HCT116 (cell line): ENCODE measurements around the gene FOXN3. TPM values are rescaled to one million over a fixed set of nuclear protein-coding genes. Genes with fewer than 3 reads are reported as not detected.

Experiments
- ATAC-seq: fragments of 200-7000 bp; cut with Tn5 transposase; 2 replicates; pipeline ENCODE4 v1.9.1; 2020; ENCODE audit warnings: mild to moderate bottlenecking, moderate library complexity
- BruUV-seq: library from RNA; stranded (reverse); fragments of 400-500 nt; replicated peaks from 2 replicates; lab custom pipeline; 2021; lab: Mats Ljungman, UMichigan
- CTCF ChIA-PET: fragments of 300-600 bp; sonication (Branson Sonifier 250); formaldehyde crosslinking; loops from one replicate; lab custom pipeline; 2021; ENCODE audit warnings: antibody characterized with exemption; lab: Charles Lee
- POLR2A ChIA-PET: fragments of 300-600, 350-600 bp; sonication (Branson Sonifier 250); formaldehyde crosslinking; loops from one replicate; lab custom pipeline; 2021; ENCODE audit warnings: antibody characterized with exemption; lab: Charles Lee
- RAD21 ChIA-PET, 2 experiments: fragments of 300-600 bp; sonication (Branson Sonifier 250); formaldehyde crosslinking; loops; one replicate each; lab custom pipeline; 2023; ENCODE audit warnings: low total read pairs in 2 of 2; ENCODE audit not compliant: uncharacterized antibody in 2 of 2, unreplicated experiment in 2 of 2, low non-redundant PET in 1 of 2; lab: Charles Lee
- DNase-seq: peaks from one replicate; pipeline ENCODE4 v3.0.0-alpha.2; 2010; ENCODE audit warnings: low read depth, low spot score
- H2AFZ ChIP-seq: fragments of 200-600 bp; shearing (Covaris generic), sonication (generic); 2 replicates; pipeline ENCODE4 v1.6.1; 2017; ENCODE audit warnings: low read depth, mixed run types, mixed read lengths, antibody characterized with exemption, low read length; ENCODE audit not compliant: poor library complexity, severe bottlenecking
- H3K27ac ChIP-seq: 2 replicates; pipeline ENCODE4 v1.5.1; 2012; ENCODE audit warnings: low read depth, low read length
- H3K27me3 ChIP-seq: fragments of 200-600 bp; sonication (generic); 2 replicates; pipeline ENCODE4 v1.6.1; 2016; ENCODE audit warnings: mixed run types, low read length, mixed read lengths; ENCODE audit not compliant: insufficient read depth
- H3K36me3 ChIP-seq, 2 experiments: fragments of 200-500 bp in 1 of 2; fragments of 200-600 bp in 1 of 2; sonication (Bioruptor generic) in 1 of 2; sonication (generic) in 1 of 2; 2 replicates each; pipeline versions ENCODE4 v1.5.1 to v1.6.1; 2014 to 2016; ENCODE audit warnings: low read length in 2 of 2, inconsistent platforms in 1 of 2, mixed read lengths in 1 of 2, mixed run types in 1 of 2; ENCODE audit not compliant: insufficient read depth in 2 of 2, control insufficient read depth in 1 of 2
- H3K4me1 ChIP-seq, 2 experiments: fragments of 200-600 bp in 1 of 2; sonication (generic) in 1 of 2; 2 replicates each; pipeline versions ENCODE4 v1.5.1 to v1.6.1; 2012 to 2017; ENCODE audit warnings: low read length in 2 of 2, inconsistent platforms in 1 of 2, mild to moderate bottlenecking in 1 of 2, mixed read lengths in 1 of 2, mixed run types in 1 of 2, moderate library complexity in 1 of 2; ENCODE audit not compliant: insufficient read depth in 2 of 2, control insufficient read depth in 1 of 2
- H3K4me2 ChIP-seq: fragments of 200-600 bp; sonication (generic); 2 replicates; pipeline ENCODE4 v1.6.1; 2017; ENCODE audit warnings: mixed run types, low read length, mixed read lengths
- H3K4me3 ChIP-seq, 2 experiments: fragments of 200-600 bp in 1 of 2; sonication (generic) in 1 of 2; replicated peaks in 1 of 2; 2 replicates each; pipeline ENCODE4 v1.5.1; 2011 to 2016; ENCODE audit warnings: low read length in 2 of 2, control low read depth in 1 of 2, low read depth in 1 of 2, mild to moderate bottlenecking in 1 of 2, mixed read lengths in 1 of 2, mixed run types in 1 of 2
- H3K79me2 ChIP-seq: fragments of 200-600 bp; sonication (generic); 2 replicates; pipeline ENCODE4 v1.6.1; 2017; ENCODE audit warnings: mild to moderate bottlenecking, mixed run types, low read length, moderate library complexity, mixed read lengths; ENCODE audit not compliant: insufficient read depth
- H3K9ac ChIP-seq: fragments of 200-600 bp; sonication (generic); 2 replicates; pipeline ENCODE4 v1.6.1; 2016; ENCODE audit warnings: low read length, mixed read lengths
- H3K9me2 ChIP-seq: fragments of 200-600 bp; sonication (generic), shearing (Covaris generic); 2 replicates; pipeline ENCODE4 v1.6.1; 2017; ENCODE audit warnings: mixed run types, mild to moderate bottlenecking, moderate library complexity; ENCODE audit not compliant: insufficient read depth
- H3K9me3 ChIP-seq, 2 experiments: fragments of 200-500 bp in 1 of 2; fragments of 200-600 bp in 1 of 2; sonication (Bioruptor generic) in 1 of 2; sonication (generic) in 1 of 2; 2 replicates each; pipeline ENCODE4 v1.6.1; 2014 to 2017; ENCODE audit warnings: low read length in 2 of 2, mixed read lengths in 2 of 2, inconsistent platforms in 1 of 2, low read depth in 1 of 2, mild to moderate bottlenecking in 1 of 2, mixed run types in 1 of 2, moderate library complexity in 1 of 2; ENCODE audit not compliant: control insufficient read depth in 1 of 2, insufficient read depth in 1 of 2
- H4K20me1 ChIP-seq: fragments of 200-600 bp; sonication (generic), shearing (Covaris generic); 2 replicates; pipeline ENCODE4 v1.6.1; 2017; ENCODE audit warnings: mixed run types, mild to moderate bottlenecking, moderate library complexity; ENCODE audit not compliant: insufficient read depth
- ATF3 ChIP-seq: IDR thresholded peaks from 2 replicates; pipeline ENCODE4 v1.6.1; 2012
- CEBPB ChIP-seq: IDR thresholded peaks from 2 replicates; pipeline ENCODE4 v1.6.1; 2012; ENCODE audit warnings: low read depth
- CTCF ChIP-seq, 3 experiments: fragments of 200-600 bp in 1 of 3; sonication (generic) in 1 of 3; IDR thresholded peaks in 2 of 3; conservative IDR thresholded peaks in 1 of 3; 2 replicates each; pipeline ENCODE4 v1.5.1; 2012 to 2017; ENCODE audit warnings: low read depth in 2 of 3, low read length in 2 of 3, antibody characterized with exemption in 1 of 3, borderline replicate concordance in 1 of 3, control low read depth in 1 of 3, mild to moderate bottlenecking in 1 of 3, mixed read lengths in 1 of 3, mixed run types in 1 of 3, moderate library complexity in 1 of 3; ENCODE audit not compliant: insufficient read depth in 1 of 3
- EGR1 ChIP-seq: IDR thresholded peaks from 2 replicates; pipeline ENCODE4 v1.6.1; 2012; ENCODE audit warnings: low read depth
- EZH2 ChIP-seq: fragments of 200-600 bp; sonication (generic); IDR thresholded peaks from 2 replicates; pipeline ENCODE4 v1.6.1; 2017; ENCODE audit warnings: antibody characterized with exemption, mixed run types
- JUND ChIP-seq: IDR thresholded peaks from 2 replicates; pipeline ENCODE4 v1.6.1; 2012
- MAX ChIP-seq: IDR thresholded peaks from 2 replicates; pipeline ENCODE4 v1.6.1; 2012
- POLR2AphosphoS5 ChIP-seq: IDR thresholded peaks from 2 replicates; pipeline ENCODE4 v1.6.1; 2011; ENCODE audit warnings: mild to moderate bottlenecking, low read depth, low read length, moderate library complexity
- RAD21 ChIP-seq: IDR thresholded peaks from 2 replicates; pipeline ENCODE4 v1.6.1; 2012; ENCODE audit warnings: low read depth, mild to moderate bottlenecking
- REST ChIP-seq: IDR thresholded peaks from 2 replicates; pipeline ENCODE4 v1.6.1; 2012; ENCODE audit warnings: low read depth
- SIN3A ChIP-seq: IDR thresholded peaks from 2 replicates; pipeline ENCODE4 v1.6.1; 2012; ENCODE audit warnings: low read depth
- SP1 ChIP-seq: IDR thresholded peaks from 2 replicates; pipeline ENCODE4 v1.6.1; 2012; ENCODE audit warnings: low read depth
- SRF ChIP-seq: IDR thresholded peaks from 2 replicates; pipeline ENCODE4 v1.6.1; 2012; ENCODE audit warnings: low read depth
- TCF7L2 ChIP-seq: IDR thresholded peaks from 2 replicates; pipeline ENCODE4 v1.7.0; 2011; ENCODE audit warnings: borderline replicate concordance, inconsistent platforms; ENCODE audit not compliant: insufficient read depth, insufficient read length; ENCODE audit errors: extremely low read depth
- YY1 ChIP-seq: IDR thresholded peaks from 2 replicates; pipeline ENCODE4 v1.6.1; 2011; ENCODE audit warnings: low read length, low read depth, moderate library complexity, mild to moderate bottlenecking; ENCODE audit not compliant: insufficient replicate concordance; ENCODE audit errors: extremely low read depth
- ZNF274 ChIP-seq: fragments of 200-500 bp; sonication (Bioruptor generic); IDR thresholded peaks from 2 replicates; pipeline ENCODE4 v1.6.1; 2014; ENCODE audit warnings: mild to moderate bottlenecking, low read depth, low read length, inconsistent platforms
- intact Hi-C: fragments of 100-400 bp; cut with micrococcal nuclease; formaldehyde crosslinking; loops from 2 replicates; pipeline ENCODE4 v1.10.0; 2022
- total RNA-seq: library from RNA; stranded (reverse); gene quantifications from one replicate; pipeline ENCODE4 v1.2.1, GENCODE V29; 2021; ENCODE audit not compliant: unreplicated experiment

The FOXN3 gene
- total RNA-seq, 1 experiment from 2014 or later: 20.0 TPM

GRCh38 chr14:89371585-89372511 lies 45.2 kb downstream of the FOXN3 start:
- Histone ChIP-seq H3K9ac (no peak overlapping the region), H3K4me3 (no peak overlapping the region), H3K4me1 (no peaks in the 10 kb centered on the region; a peak in 1 of 4 replicates), H3K4me2 (no peak overlapping the region), H3K9me2 (no peaks in the 10 kb centered on the region), H2AFZ (no peak overlapping the region), H3K27ac (no peak overlapping the region), H3K27me3 (no peaks in the 10 kb centered on the region), H3K36me3 (no peaks in the 10 kb centered on the region), H3K79me2 (no peaks in the 10 kb centered on the region; the same call in 1 of the 2 replicates), H3K9me3 (no peaks in the 10 kb centered on the region), H4K20me1 (no peaks in the 10 kb centered on the region)
- no TSS peak for BruUV-seq
- intact Hi-C loops: no loop called here
- ATAC-seq (no peak), DNase-seq (no peak)
- RAD21 ChIA-PET: no interaction called here
- POLR2A ChIA-PET: no interaction called here
- TF ChIP-seq SRF (no peak), REST (no peak), MAX (no peak), RAD21 (no peak), JUND (no peak), ZNF274 (no peak), CTCF (IDR thresholded peaks at IDR 0.05 in 2 of 3, conservative IDR thresholded peaks at IDR 0.05 in 1 of 3; ENCODE audit: borderline replicate concordance in 1 of 3, insufficient read depth in 1 of 3, low read depth in 2 of 3, low read length in 2 of 3) (no peak), POLR2AphosphoS5 (no peak), EGR1 (no peak), TCF7L2 (no peak), EZH2 (no peak), ATF3 (no peak), SP1 (no peak), SIN3A (no peak), CEBPB (no peak), YY1 (no peak)
- CTCF ChIA-PET: no interaction called here
